Measurements from ENCODE around the gene TENM4.

Gene TENM4

GRCh38 chr11:79039122-79039521 lies 401.7 kb downstream of the TENM4 start:
- TF ChIP-seq CTCF (IDR thresholded peaks at IDR 0.05; ENCODE audit: borderline replicate concordance, insufficient read depth, low read depth, low read length): no peak
- H3K4me3 ChIP-seq (ENCODE audit: low read depth, low read length): no peak overlapping the region

- no peak for TF ChIP-seq CTCF (IDR thresholded peaks at IDR 0.05; ENCODE audit: borderline replicate concordance, insufficient read depth, low read depth, low read length)
Measured at GRCh38 chr11:79035881-79036280, 404.9 kb downstream of the TENM4 start.

GRCh38 chr11:79033833-79034232 lies 407.0 kb downstream of the TENM4 start:
- TF ChIP-seq CTCF (IDR thresholded peaks at IDR 0.05; ENCODE audit: borderline replicate concordance, insufficient read depth, low read depth, low read length): no peak

More at GRCh38 chr11:79035881-79036280, 404.9 kb downstream of the TENM4 start:
- no peak overlapping the region for H3K4me3 ChIP-seq (ENCODE audit: low read depth, low read length)

GRCh38 chr11:79030448-79030847 lies 410.4 kb downstream of the TENM4 start:
- TF ChIP-seq CTCF (IDR thresholded peaks at IDR 0.05; ENCODE audit: borderline replicate concordance, insufficient read depth, low read depth, low read length): no peak
- H3K4me3 ChIP-seq (ENCODE audit: low read depth, low read length): no peak overlapping the region

More at GRCh38 chr11:79033833-79034232, 407.0 kb downstream of the TENM4 start:
- H3K4me3 ChIP-seq (ENCODE audit: low read depth, low read length): no peak overlapping the region

GRCh38 chr11:79028225-79028624 lies 412.6 kb downstream of the TENM4 start:
- TF ChIP-seq CTCF (IDR thresholded peaks at IDR 0.05; ENCODE audit: borderline replicate concordance, insufficient read depth, low read depth, low read length): no peak
- H3K4me3 ChIP-seq (ENCODE audit: low read depth, low read length): no peak overlapping the region

GRCh38 chr11:79026803-79027445 lies 413.9 kb downstream of the TENM4 start:
- no peak for TF ChIP-seq CTCF (IDR thresholded peaks at IDR 0.05; ENCODE audit: borderline replicate concordance, insufficient read depth, low read depth, low read length)
- no peak overlapping the region for H3K4me3 ChIP-seq (ENCODE audit: low read depth, low read length)

- TF ChIP-seq CTCF (IDR thresholded peaks at IDR 0.05; ENCODE audit: borderline replicate concordance, insufficient read depth, low read depth, low read length): no peak
- no peak overlapping the region for H3K4me3 ChIP-seq (ENCODE audit: low read depth, low read length)
Measured at GRCh38 chr11:79025622-79026021, 415.2 kb downstream of the TENM4 start.

Data from GM12875 (cell line).